ENCODE results near the gene CAPN10.

CAPN10 gene

GRCh38 chr2:240567872-240568677 lies 18.5 kb upstream of the CAPN10 start, which contains the start of gene RNPEPL1:
RNPEPL1 (plus strand) TSS chr2:240568484; CDS start chr2:240568587, 103 bp downstream.
- in situ Hi-C loops (cut with HindIII; ENCODE audit: low sequenced_read_pairs), result no loop called here
- no peak for DNase-seq (ENCODE audit: low read depth)
- peak within 1 kb of the TSS; percentile 61 for H3K4me3 ChIP-seq (ENCODE audit: low read depth, low read length)
- peak; percentile 7 for TF ChIP-seq CTCF (IDR thresholded peaks at IDR 0.05; ENCODE audit: low read depth, low read length, missing control alignments)

GRCh38 chr2:240568678-240569522 lies 17.6 kb upstream of the CAPN10 start:
- in situ Hi-C loops (cut with HindIII; ENCODE audit: low sequenced_read_pairs), result no loop called here

GRCh38 chr2:240569523-240569997 lies 17.0 kb upstream of the CAPN10 start:
- in situ Hi-C loops (cut with HindIII; ENCODE audit: low sequenced_read_pairs), result no loop called here
- no peak for TF ChIP-seq CTCF (IDR thresholded peaks at IDR 0.05; ENCODE audit: low read depth, low read length, missing control alignments)
- no peak for DNase-seq (ENCODE audit: low read depth)
- peak overlapping the region; percentile 61 for H3K4me3 ChIP-seq (ENCODE audit: low read depth, low read length)

More at GRCh38 chr2:240568678-240569522, 17.6 kb upstream of the CAPN10 start:
- H3K4me3 ChIP-seq (ENCODE audit: low read depth, low read length), result peak overlapping the region; percentile 61
- no peak for TF ChIP-seq CTCF (IDR thresholded peaks at IDR 0.05; ENCODE audit: low read depth, low read length, missing control alignments)
- no peak for DNase-seq (ENCODE audit: low read depth)

- in situ Hi-C loops (cut with HindIII; ENCODE audit: low sequenced_read_pairs), result no loop called here
- H3K4me3 ChIP-seq (ENCODE audit: low read depth, low read length), result no peak overlapping the region
- DNase-seq (ENCODE audit: low read depth), result no peak
- TF ChIP-seq CTCF (IDR thresholded peaks at IDR 0.05; ENCODE audit: low read depth, low read length, missing control alignments), result no peak
Measured at GRCh38 chr2:240569998-240570530, 16.5 kb upstream of the CAPN10 start.

- no peak for DNase-seq (ENCODE audit: low read depth)
- in situ Hi-C loops (cut with HindIII; ENCODE audit: low sequenced_read_pairs), result no loop called here
- no peak for TF ChIP-seq CTCF (IDR thresholded peaks at IDR 0.05; ENCODE audit: low read depth, low read length, missing control alignments)
Measured at GRCh38 chr2:240570531-240571313, 15.8 kb upstream of the CAPN10 start.

More at GRCh38 chr2:240570531-240571313, 15.8 kb upstream of the CAPN10 start:
- H3K4me3 ChIP-seq (ENCODE audit: low read depth, low read length), result no peak overlapping the region

Measured in astrocyte of the cerebellum (primary cell).